GM12872 (cell line): ENCODE results near the gene PSMA8.

Experiments used
- CTCF ChIP-seq: IDR thresholded peaks from 3 replicates; pipeline ENCODE4 v1.5.1; 2011; ENCODE audit warnings: low read depth, mild to moderate bottlenecking, low read length, moderate library complexity; ENCODE audit not compliant: insufficient read depth

PSMA8 gene

GRCh38 chr18:26207937-26208336, 74.3 kb downstream of the PSMA8 start:
- no peak for TF ChIP-seq CTCF

- TF ChIP-seq CTCF, result no peak
These were observed 75.3 kb downstream of the PSMA8 start for GRCh38 chr18:26208977-26209376.

- no peak for TF ChIP-seq CTCF
These were observed 76.5 kb downstream of the PSMA8 start for GRCh38 chr18:26210147-26210546.

GRCh38 chr18:26215247-26215970, 81.7 kb downstream of the PSMA8 start:
- no peak for TF ChIP-seq CTCF

- no peak for TF ChIP-seq CTCF
These were observed 91.5 kb downstream of the PSMA8 start for GRCh38 chr18:26225022-26225693.

GRCh38 chr18:26225915-26226228, 92.2 kb downstream of the PSMA8 start:
- TF ChIP-seq CTCF, result no peak

GRCh38 chr18:26226229-26227050, 92.8 kb downstream of the PSMA8 start, which contains the start of gene TAF4B:
Gene TAF4B, plus strand, starts transcription at chr18:26226445. Its CDS starts 489 bp downstream, at chr18:26226934.
- no peak for TF ChIP-seq CTCF
